Neuronal stem cell (in vitro differentiated cells): ENCODE measurements around the gene DEFB124.

Source experiments
- DNase-seq: peaks from one replicate; pipeline ENCODE4 v3.0.0-alpha.2; 2013; ENCODE audit warnings: low spot score
- H2AFZ ChIP-seq: one replicate; pipeline ENCODE4 v1.6.1; 2013; ENCODE audit warnings: mild to moderate bottlenecking, low read length, inconsistent platforms
- H2AK5ac ChIP-seq: 2 replicates; pipeline ENCODE4 v1.6.1; 2013; ENCODE audit warnings: low read depth, mild to moderate bottlenecking, inconsistent platforms, low read length, moderate library complexity, mixed read lengths
- H2BK120ac ChIP-seq: 2 replicates; pipeline ENCODE4 v1.6.1; 2013; ENCODE audit warnings: low read depth, mild to moderate bottlenecking, inconsistent platforms, low read length, moderate library complexity, mixed read lengths
- H2BK12ac ChIP-seq: one replicate; pipeline ENCODE4 v1.6.1; 2013; ENCODE audit warnings: low read length, inconsistent platforms
- H2BK15ac ChIP-seq: 2 replicates; pipeline ENCODE4 v1.6.1; 2013; ENCODE audit warnings: mild to moderate bottlenecking, low read length, inconsistent platforms, mixed read lengths
- H2BK5ac ChIP-seq: one replicate; pipeline ENCODE4 v1.6.1; 2013; ENCODE audit warnings: inconsistent platforms, mild to moderate bottlenecking, low read length, moderate library complexity
- H3K14ac ChIP-seq: one replicate; pipeline ENCODE4 v1.6.1; 2013; ENCODE audit warnings: low read length, inconsistent platforms
- H3K18ac ChIP-seq: 2 replicates; pipeline ENCODE4 v1.6.1; 2013; ENCODE audit warnings: low read length, inconsistent platforms
- H3K23ac ChIP-seq: 2 replicates; pipeline ENCODE4 v1.6.1; 2013; ENCODE audit warnings: low read depth, mild to moderate bottlenecking, mixed read lengths, low read length, inconsistent platforms; ENCODE audit not compliant: poor library complexity
- H3K27ac ChIP-seq: replicated peaks from 3 replicates; pipeline ENCODE4 v1.5.1; 2013; ENCODE audit warnings: low read length, inconsistent platforms
- H3K27me3 ChIP-seq, 3 experiments: 2 replicates each; pipeline ENCODE4 v1.6.1; 2013; ENCODE audit warnings: low read length in 3 of 3, mild to moderate bottlenecking in 2 of 3, inconsistent platforms in 1 of 3, low read depth in 1 of 3, mixed read lengths in 1 of 3, moderate library complexity in 1 of 3; ENCODE audit not compliant: control insufficient read depth in 3 of 3, insufficient read depth in 3 of 3
- H3K36me3 ChIP-seq, 2 donors: replicated peaks in 1 of 2; 2 replicates each; pipeline ENCODE4 v1.6.1; 2013; ENCODE audit warnings: low read length in 2 of 2; ENCODE audit not compliant: control insufficient read depth in 2 of 2, insufficient read depth in 2 of 2
- H3K4ac ChIP-seq: 2 replicates; pipeline ENCODE4 v1.6.1; 2013; ENCODE audit warnings: inconsistent platforms, mild to moderate bottlenecking, low read length, moderate library complexity
- H3K4me1 ChIP-seq, 2 donors: 1 replicate in 1 of 2; 2 replicates in 1 of 2; pipeline ENCODE4 v1.6.1; 2013; ENCODE audit warnings: low read length in 2 of 2, low read depth in 1 of 2; ENCODE audit not compliant: control insufficient read depth in 2 of 2, insufficient read depth in 1 of 2
- H3K4me2 ChIP-seq: one replicate; pipeline ENCODE4 v1.6.1; 2013; ENCODE audit warnings: mild to moderate bottlenecking, low read length, inconsistent platforms; ENCODE audit not compliant: insufficient read depth, poor library complexity, severe bottlenecking
- H3K4me3 ChIP-seq, 2 donors: 2 replicates each; pipeline ENCODE4 v1.5.1; 2013; ENCODE audit warnings: low read length in 2 of 2, mild to moderate bottlenecking in 2 of 2, inconsistent platforms in 1 of 2, moderate library complexity in 1 of 2
- H3K79me1 ChIP-seq: one replicate; pipeline ENCODE4 v1.6.1; 2013; ENCODE audit warnings: low read depth, mild to moderate bottlenecking, inconsistent platforms, low read length, moderate library complexity
- H3K9ac ChIP-seq: one replicate; pipeline ENCODE4 v1.6.1; 2013; ENCODE audit warnings: mild to moderate bottlenecking, low read depth, low read length, inconsistent platforms; ENCODE audit not compliant: poor library complexity
- H3K9me3 ChIP-seq, 2 donors: replicated peaks in 1 of 2; 2 replicates each; pipeline versions ENCODE3 to v1.6.1; 2013; ENCODE audit warnings: low read length in 2 of 2, mild to moderate bottlenecking in 2 of 2, inconsistent platforms in 1 of 2, low read depth in 1 of 2, mixed read lengths in 1 of 2, moderate library complexity in 1 of 2; ENCODE audit not compliant: control insufficient read depth in 2 of 2, insufficient read depth in 1 of 2
- H4K8ac ChIP-seq: one replicate; pipeline ENCODE4 v1.6.1; 2013; ENCODE audit warnings: low read depth, mild to moderate bottlenecking, inconsistent platforms, low read length, moderate library complexity
- H4K91ac ChIP-seq: one replicate; pipeline ENCODE4 v1.6.1; 2013; ENCODE audit warnings: low read length, low read depth, mild to moderate bottlenecking, inconsistent platforms; ENCODE audit not compliant: poor library complexity
- WGBS, 2 donors: extraction: QIAGEN DNeasy Blood & Tissue Kit; methylation state at CpG; one replicate each; pipeline ENCODE4 v1.1.7; 2013; ENCODE audit warnings: missing lambda C conversion rate in 2 of 2, mixed read lengths in 1 of 2; ENCODE audit not compliant: insufficient read length in 2 of 2, insufficient replicate concordance in 1 of 2; ENCODE audit errors: extremely low coverage in 2 of 2; 5-methylcytosine and 5-hydroxymethylcytosine counted together

The DEFB124 gene

GRCh38 chr20:31418307-31418706 lies 56.6 kb downstream of the DEFB124 start:
- no peak overlapping the region for H3K14ac ChIP-seq
- H3K23ac ChIP-seq = no peak overlapping the region
- no peak overlapping the region for H3K9ac ChIP-seq
- no peak overlapping the region for H3K4me3 ChIP-seq
- H2AK5ac ChIP-seq = no peak overlapping the region
- no peak for DNase-seq
- no peaks in the 10 kb centered on the region for H3K4me1 ChIP-seq
- no peak overlapping the region for H4K8ac ChIP-seq
- H3K18ac ChIP-seq = no peak overlapping the region
- H3K27me3 ChIP-seq = peaks cover 0 to 7% (median 0%) of the 10 kb centered on the region in 3 experiments
- H3K27ac ChIP-seq = no peak overlapping the region
- no peaks in the 10 kb centered on the region for H3K36me3 ChIP-seq
- H3K79me1 ChIP-seq = no peaks in the 10 kb centered on the region
- H2BK15ac ChIP-seq = no peak overlapping the region
- WGBS, 2 donors = no CpG with 5 or more reads among the region's 7 CpGs
- no peak overlapping the region for H2BK12ac ChIP-seq
- H2BK5ac ChIP-seq = no peak overlapping the region
- no peak overlapping the region for H2AFZ ChIP-seq
- peaks cover 0 to 11% of the 10 kb centered on the region in 2 donors for H3K9me3 ChIP-seq
- H4K91ac ChIP-seq = no peak overlapping the region
- no peak overlapping the region for H3K4me2 ChIP-seq
- H3K4ac ChIP-seq = no peak overlapping the region
- H2BK120ac ChIP-seq = no peak overlapping the region

GRCh38 chr20:31415653-31416052 lies 59.3 kb downstream of the DEFB124 start:
- Histone ChIP-seq H3K23ac (no peak overlapping the region), H4K91ac (no peak overlapping the region), H2BK12ac (no peak overlapping the region), H3K18ac (no peak overlapping the region), H3K9ac (no peak overlapping the region), H3K9me3 (peaks cover 0 to 12% of the 10 kb centered on the region in 2 donors), H3K36me3 (no peaks in the 10 kb centered on the region), H2AK5ac (no peak overlapping the region), H2AFZ (no peak overlapping the region), H3K4me2 (no peak overlapping the region), H3K4me1 (no peaks in the 10 kb centered on the region), H2BK15ac (no peak overlapping the region), H3K14ac (no peak overlapping the region), H4K8ac (no peak overlapping the region), H3K27me3 (no peaks in the 10 kb centered on the region), H3K4me3 (no peak overlapping the region), H2BK120ac (no peak overlapping the region), H3K4ac (no peak overlapping the region), H3K27ac (no peak overlapping the region), H2BK5ac (no peak overlapping the region), H3K79me1 (no peaks in the 10 kb centered on the region)
- no peak for DNase-seq
- WGBS, 2 donors = no CpG with 5 or more reads among the region's 2 CpGs
